ENCODE data around the gene RCSD1. TPM values are rescaled to one million over a fixed set of nuclear protein-coding genes. Genes with fewer than 3 reads are reported as not detected.

RCSD1 gene
- total RNA-seq, 2 experiments from 2014 or later: 42.3 to 44.6 TPM

GRCh38 chr1:167721617-167722151 lies 91.7 kb downstream of the RCSD1 start, which contains the start of gene MPZL1:
TSS of gene MPZL1 (plus strand) at chr1:167721982. CDS start at chr1:167722152, 170 bp downstream.
- Mint-ChIP-seq H3K27ac (peak within 1 kb of the TSS; percentile 73), H3K4me3 (peak within 1 kb of the TSS; percentile 90), H3K9me3 (no peaks in the 10 kb centered on the region), H3K4me1 (ENCODE audit: low read depth) (peaks cover 72% of the 10 kb centered on the region), H3K27me3 (no peaks in the 10 kb centered on the region), H3K36me3 (ENCODE audit: low read depth) (peaks cover 7% of the 10 kb centered on the region)
- peak; percentile 81 to 94 (median 88) for DNase-seq
- ChIA-PET CTCF (interaction anchor here (1.4 kb wide), 1 partner anchor 8 kb away, joined by 3 read pairs; no protein-coding TSS in a partner anchor), POLR2A (interaction anchor here (0.6 to 2.1 kb wide), 6 partner anchors 8 to 502 kb away, joined by 3 to 6 read pairs (median 3); no protein-coding TSS in a partner anchor)
- Histone ChIP-seq H3K27me3 (ENCODE audit: control insufficient read depth in 1 of 2, insufficient read depth in 2 of 2, low read length in 2 of 2) (no peaks in the 10 kb centered on the region), H3K4me1 (ENCODE audit: insufficient read depth, low read length) (peaks cover 32% of the 10 kb centered on the region), H3K4me3 (ENCODE audit: low read length) (peak within 1 kb of the TSS; percentile 71), H3K36me3 (ENCODE audit: insufficient read depth, low read length) (no peaks in the 10 kb centered on the region), H3K27ac (ENCODE audit: low read depth in 1 of 2, low read length in 2 of 2) (no peak within 1 kb of the TSS), H3K9me3 (ENCODE audit: control insufficient read depth in 1 of 2, insufficient read depth in 1 of 2, low read length in 2 of 2) (no peaks in the 10 kb centered on the region)
- TF ChIP-seq, protein P1, sequence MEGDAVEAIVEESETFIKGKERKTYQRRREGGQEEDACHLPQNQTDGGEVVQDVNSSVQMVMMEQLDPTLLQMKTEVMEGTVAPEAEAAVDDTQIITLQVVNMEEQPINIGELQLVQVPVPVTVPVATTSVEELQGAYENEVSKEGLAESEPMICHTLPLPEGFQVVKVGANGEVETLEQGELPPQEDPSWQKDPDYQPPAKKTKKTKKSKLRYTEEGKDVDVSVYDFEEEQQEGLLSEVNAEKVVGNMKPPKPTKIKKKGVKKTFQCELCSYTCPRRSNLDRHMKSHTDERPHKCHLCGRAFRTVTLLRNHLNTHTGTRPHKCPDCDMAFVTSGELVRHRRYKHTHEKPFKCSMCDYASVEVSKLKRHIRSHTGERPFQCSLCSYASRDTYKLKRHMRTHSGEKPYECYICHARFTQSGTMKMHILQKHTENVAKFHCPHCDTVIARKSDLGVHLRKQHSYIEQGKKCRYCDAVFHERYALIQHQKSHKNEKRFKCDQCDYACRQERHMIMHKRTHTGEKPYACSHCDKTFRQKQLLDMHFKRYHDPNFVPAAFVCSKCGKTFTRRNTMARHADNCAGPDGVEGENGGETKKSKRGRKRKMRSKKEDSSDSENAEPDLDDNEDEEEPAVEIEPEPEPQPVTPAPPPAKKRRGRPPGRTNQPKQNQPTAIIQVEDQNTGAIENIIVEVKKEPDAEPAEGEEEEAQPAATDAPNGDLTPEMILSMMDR (IDR thresholded peaks at IDR 0.05): no peak
- ATAC-seq (ENCODE audit: poor library complexity): peak; percentile 94
- intact Hi-C loops (cut with DNase I, micrococcal nuclease): loop anchor here (5.0 to 10.0 kb wide), 2 partner anchors 41 to 363 kb away; no protein-coding TSS in a partner anchor

GRCh38 chr1:167722152-167722869 lies 92.3 kb downstream of the RCSD1 start:
- CTCF ChIA-PET: interaction anchor here (1.4 kb wide), 1 partner anchor 9 kb away, joined by 3 read pairs; no protein-coding TSS in a partner anchor
- Mint-ChIP-seq H3K4me1 (ENCODE audit: low read depth) (peaks cover 67% of the 10 kb centered on the region), H3K27me3 (no peaks in the 10 kb centered on the region), H3K36me3 (ENCODE audit: low read depth) (peaks cover 7% of the 10 kb centered on the region), H3K4me3 (peak overlapping the region; percentile 90), H3K27ac (peak overlapping the region; percentile 73), H3K9me3 (no peaks in the 10 kb centered on the region)
- Histone ChIP-seq H3K36me3 (ENCODE audit: insufficient read depth, low read length) (no peaks in the 10 kb centered on the region), H3K4me1 (ENCODE audit: insufficient read depth, low read length) (peaks cover 28% of the 10 kb centered on the region), H3K4me3 (ENCODE audit: low read length) (peak overlapping the region; percentile 71), H3K27me3 (ENCODE audit: control insufficient read depth in 1 of 2, insufficient read depth in 2 of 2, low read length in 2 of 2) (no peaks in the 10 kb centered on the region), H3K27ac (ENCODE audit: low read depth in 1 of 2, low read length in 2 of 2) (no peak overlapping the region), H3K9me3 (ENCODE audit: control insufficient read depth in 1 of 2, insufficient read depth in 1 of 2, low read length in 2 of 2) (no peaks in the 10 kb centered on the region)
- TF ChIP-seq, protein P1 (IDR thresholded peaks at IDR 0.05): no peak
- POLR2A ChIA-PET: interaction anchor here (0.6 to 2.1 kb wide), 6 partner anchors 9 to 502 kb away, joined by 3 to 6 read pairs (median 3); no protein-coding TSS in a partner anchor
- DNase-seq (peak in 5 of 14 experiments; percentile 17 to 52 (median 32)), ATAC-seq (ENCODE audit: poor library complexity) (peak; percentile 35)
- intact Hi-C loops (cut with DNase I, micrococcal nuclease): loop anchor here (5.0 to 10.0 kb wide), 2 partner anchors 40 to 362 kb away; no protein-coding TSS in a partner anchor

- peak overlapping the region; percentile 71 for H3K4me3 ChIP-seq (ENCODE audit: low read length)
- TF ChIP-seq, protein P1 (IDR thresholded peaks at IDR 0.05): no peak
Measured at GRCh38 chr1:167722870-167723251, 92.8 kb downstream of the RCSD1 start.

More at GRCh38 chr1:167722870-167723251, 92.8 kb downstream of the RCSD1 start:
- CTCF ChIA-PET: interaction anchor here (1.4 kb wide), 1 partner anchor 9 kb away, joined by 3 read pairs; no protein-coding TSS in a partner anchor
- Histone ChIP-seq H3K9me3 (ENCODE audit: control insufficient read depth in 1 of 2, insufficient read depth in 1 of 2, low read length in 2 of 2) (no peaks in the 10 kb centered on the region), H3K4me1 (ENCODE audit: insufficient read depth, low read length) (peaks cover 28% of the 10 kb centered on the region), H3K27ac (ENCODE audit: low read depth in 1 of 2, low read length in 2 of 2) (no peak overlapping the region), H3K36me3 (ENCODE audit: insufficient read depth, low read length) (no peaks in the 10 kb centered on the region), H3K27me3 (ENCODE audit: control insufficient read depth in 1 of 2, insufficient read depth in 2 of 2, low read length in 2 of 2) (no peaks in the 10 kb centered on the region)
- H3K27me3 Mint-ChIP-seq: no peaks in the 10 kb centered on the region
- H3K4me1 Mint-ChIP-seq (ENCODE audit: low read depth): peaks cover 67% of the 10 kb centered on the region
- intact Hi-C loops (cut with DNase I, micrococcal nuclease): loop anchor here (5.0 to 10.0 kb wide), 2 partner anchors 39 to 362 kb away; no protein-coding TSS in a partner anchor
- ATAC-seq (ENCODE audit: poor library complexity): no peak
- POLR2A ChIA-PET: interaction anchor here (2.1 kb wide), 1 partner anchor 10 kb away, joined by 6 read pairs; no protein-coding TSS in a partner anchor
- peak overlapping the region; percentile 47 for H3K27ac Mint-ChIP-seq
- no peak for DNase-seq
- peak overlapping the region; percentile 86 for H3K4me3 Mint-ChIP-seq
- peaks cover 7% of the 10 kb centered on the region for H3K36me3 Mint-ChIP-seq (ENCODE audit: low read depth)
- no peaks in the 10 kb centered on the region for H3K9me3 Mint-ChIP-seq

Data from CD4-positive, alpha-beta T cell (primary cell).